Stimulated activated CD8-positive, alpha-beta memory T cell treated with anti-CD3 and anti-CD28 coated beads, Interleukin-12 subunit alpha, Interleukin-12 subunit beta, amount 100 ng/mL, for 1 hour (primary cell): ENCODE data around the gene AKAP13.

Experiments used
- DNase-seq: peaks from one replicate; pipeline ENCODE4 v3.0.0-alpha.2; 2020; ENCODE audit warnings: low read depth

AKAP13 gene

GRCh38 chr15:85767785-85768529, 387.6 kb downstream of the AKAP13 start:
- no peak for DNase-seq

GRCh38 chr15:85768595-85769168, 388.3 kb downstream of the AKAP13 start:
- DNase-seq: no peak

- DNase-seq: no peak
Measured at GRCh38 chr15:85769182-85769900, 388.9 kb downstream of the AKAP13 start.

- DNase-seq: no peak
Measured at GRCh38 chr15:85770096-85771041, 390.0 kb downstream of the AKAP13 start.

- no peak for DNase-seq
Measured at GRCh38 chr15:85771271-85771670, 390.9 kb downstream of the AKAP13 start.

- no peak for DNase-seq
Measured at GRCh38 chr15:85771781-85772445, 391.5 kb downstream of the AKAP13 start.

- DNase-seq: no peak
Measured at GRCh38 chr15:85772668-85773067, 392.3 kb downstream of the AKAP13 start.

GRCh38 chr15:85773249-85773648, 392.8 kb downstream of the AKAP13 start:
- DNase-seq: no peak

- DNase-seq: no peak
Measured at GRCh38 chr15:85773970-85774369, 393.6 kb downstream of the AKAP13 start.

- no peak for DNase-seq
Measured at GRCh38 chr15:85777250-85778106, 397.1 kb downstream of the AKAP13 start.

- DNase-seq: no peak
Measured at GRCh38 chr15:85778107-85778776, 397.8 kb downstream of the AKAP13 start.

GRCh38 chr15:85779249-85779648, 398.8 kb downstream of the AKAP13 start:
- no peak for DNase-seq

GRCh38 chr15:85780225-85780985, 400.0 kb downstream of the AKAP13 start:
- DNase-seq: no peak

- DNase-seq: no peak
Measured at GRCh38 chr15:85781099-85781498, 400.7 kb downstream of the AKAP13 start.

GRCh38 chr15:85782064-85782463, 401.7 kb downstream of the AKAP13 start:
- DNase-seq: no peak

GRCh38 chr15:85785887-85786780, 405.7 kb downstream of the AKAP13 start:
- DNase-seq: no peak

GRCh38 chr15:85786781-85787114, 406.3 kb downstream of the AKAP13 start:
- DNase-seq: no peak

- DNase-seq: no peak
Measured at GRCh38 chr15:85788771-85789495, 408.5 kb downstream of the AKAP13 start.
